ENCODE results near the gene RSRC1.

GRCh38 chr3:158434412-158435038, 324.6 kb downstream of the RSRC1 start:
- TF ChIP-seq POLR2A (IDR thresholded peaks at IDR 0.05; ENCODE audit: low read depth, low read length) (no peak), POLR2AphosphoS5 (IDR thresholded peaks at IDR 0.05; ENCODE audit: low read depth, low read length) (no peak), TAF1 (IDR thresholded peaks at IDR 0.05; ENCODE audit: borderline replicate concordance, low read depth, low read length) (no peak)

All from GM12892 (cell line).